Measurements from ENCODE around the gene TIAM2. TPM values are rescaled to one million over a fixed set of nuclear protein-coding genes. Genes with fewer than 3 reads are reported as not detected.

The TIAM2 gene
- total and polyA plus RNA-seq, 9 of the 15 experiments (the other 6 are each of a cell fraction or from before 2014, with no cell fraction given): 0.73 to 6.5 (median 4.3) TPM

DNA sequence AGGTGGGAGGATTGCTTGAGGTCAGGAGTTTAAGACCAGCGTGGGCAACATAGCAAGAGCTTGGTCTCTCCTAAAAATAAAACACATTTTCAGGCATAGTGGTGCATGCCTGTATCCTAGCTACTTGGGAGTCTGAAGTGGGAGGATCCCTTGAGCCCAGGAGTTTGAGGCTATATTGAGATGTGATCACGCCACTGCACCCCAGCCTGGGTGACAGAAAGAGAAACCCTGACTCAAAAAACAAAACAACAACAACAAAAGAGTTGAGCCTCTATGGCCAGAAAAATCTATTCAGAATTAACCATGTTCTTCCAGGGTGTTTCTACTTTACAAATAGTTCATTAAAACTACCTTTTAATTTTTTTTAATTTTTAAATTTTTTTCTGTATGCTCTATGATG is 60.6 kb downstream of the TIAM2 start (continued):
- TF ChIP-seq, protein P1, sequence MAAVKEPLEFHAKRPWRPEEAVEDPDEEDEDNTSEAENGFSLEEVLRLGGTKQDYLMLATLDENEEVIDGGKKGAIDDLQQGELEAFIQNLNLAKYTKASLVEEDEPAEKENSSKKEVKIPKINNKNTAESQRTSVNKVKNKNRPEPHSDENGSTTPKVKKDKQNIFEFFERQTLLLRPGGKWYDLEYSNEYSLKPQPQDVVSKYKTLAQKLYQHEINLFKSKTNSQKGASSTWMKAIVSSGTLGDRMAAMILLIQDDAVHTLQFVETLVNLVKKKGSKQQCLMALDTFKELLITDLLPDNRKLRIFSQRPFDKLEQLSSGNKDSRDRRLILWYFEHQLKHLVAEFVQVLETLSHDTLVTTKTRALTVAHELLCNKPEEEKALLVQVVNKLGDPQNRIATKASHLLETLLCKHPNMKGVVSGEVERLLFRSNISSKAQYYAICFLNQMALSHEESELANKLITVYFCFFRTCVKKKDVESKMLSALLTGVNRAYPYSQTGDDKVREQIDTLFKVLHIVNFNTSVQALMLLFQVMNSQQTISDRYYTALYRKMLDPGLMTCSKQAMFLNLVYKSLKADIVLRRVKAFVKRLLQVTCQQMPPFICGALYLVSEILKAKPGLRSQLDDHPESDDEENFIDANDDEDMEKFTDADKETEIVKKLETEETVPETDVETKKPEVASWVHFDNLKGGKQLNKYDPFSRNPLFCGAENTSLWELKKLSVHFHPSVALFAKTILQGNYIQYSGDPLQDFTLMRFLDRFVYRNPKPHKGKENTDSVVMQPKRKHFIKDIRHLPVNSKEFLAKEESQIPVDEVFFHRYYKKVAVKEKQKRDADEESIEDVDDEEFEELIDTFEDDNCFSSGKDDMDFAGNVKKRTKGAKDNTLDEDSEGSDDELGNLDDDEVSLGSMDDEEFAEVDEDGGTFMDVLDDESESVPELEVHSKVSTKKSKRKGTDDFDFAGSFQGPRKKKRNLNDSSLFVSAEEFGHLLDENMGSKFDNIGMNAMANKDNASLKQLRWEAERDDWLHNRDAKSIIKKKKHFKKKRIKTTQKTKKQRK (IDR thresholded peaks at IDR 0.05; ENCODE audit: borderline replicate concordance, low read depth, low read length): no peak
- TF ChIP-seq ZNF384 (IDR thresholded peaks at IDR 0.05; ENCODE audit: low read depth, low read length): no peak
- TF ChIP-seq ZFP30 (CRISPR knock-in tag; IDR thresholded peaks at IDR 0.05; ENCODE audit: borderline replicate concordance): no peak
- no peak for TF ChIP-seq ZNF79 (CRISPR knock-in tag; IDR thresholded peaks at IDR 0.05; ENCODE audit: low read depth)
- TF ChIP-seq, protein P2, sequence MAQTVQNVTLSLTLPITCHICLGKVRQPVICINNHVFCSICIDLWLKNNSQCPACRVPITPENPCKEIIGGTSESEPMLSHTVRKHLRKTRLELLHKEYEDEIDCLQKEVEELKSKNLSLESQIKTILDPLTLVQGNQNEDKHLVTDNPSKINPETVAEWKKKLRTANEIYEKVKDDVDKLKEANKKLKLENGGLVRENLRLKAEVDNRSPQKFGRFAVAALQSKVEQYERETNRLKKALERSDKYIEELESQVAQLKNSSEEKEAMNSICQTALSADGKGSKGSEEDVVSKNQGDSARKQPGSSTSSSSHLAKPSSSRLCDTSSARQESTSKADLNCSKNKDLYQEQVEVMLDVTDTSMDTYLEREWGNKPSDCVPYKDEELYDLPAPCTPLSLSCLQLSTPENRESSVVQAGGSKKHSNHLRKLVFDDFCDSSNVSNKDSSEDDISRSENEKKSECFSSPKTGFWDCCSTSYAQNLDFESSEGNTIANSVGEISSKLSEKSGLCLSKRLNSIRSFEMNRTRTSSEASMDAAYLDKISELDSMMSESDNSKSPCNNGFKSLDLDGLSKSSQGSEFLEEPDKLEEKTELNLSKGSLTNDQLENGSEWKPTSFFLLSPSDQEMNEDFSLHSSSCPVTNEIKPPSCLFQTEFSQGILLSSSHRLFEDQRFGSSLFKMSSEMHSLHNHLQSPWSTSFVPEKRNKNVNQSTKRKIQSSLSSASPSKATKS (CRISPR knock-in tag; IDR thresholded peaks at IDR 0.05): no peak
- no peak for TF ChIP-seq HMGN3 (IDR thresholded peaks at IDR 0.05; ENCODE audit: borderline replicate concordance, extremely low read depth, insufficient read length, low read depth, low read length)
- no peak for TF ChIP-seq NEUROD1 (IDR thresholded peaks at IDR 0.05; ENCODE audit: borderline replicate concordance, low read depth, low read length, partially characterized antibody)
- TF ChIP-seq ZNF174 (CRISPR knock-in tag; IDR thresholded peaks at IDR 0.05): no peak
- TF ChIP-seq ASH1L (IDR thresholded peaks at IDR 0.05; ENCODE audit: borderline replicate concordance, low read depth, partially characterized antibody): no peak
- TF ChIP-seq, protein P3, sequence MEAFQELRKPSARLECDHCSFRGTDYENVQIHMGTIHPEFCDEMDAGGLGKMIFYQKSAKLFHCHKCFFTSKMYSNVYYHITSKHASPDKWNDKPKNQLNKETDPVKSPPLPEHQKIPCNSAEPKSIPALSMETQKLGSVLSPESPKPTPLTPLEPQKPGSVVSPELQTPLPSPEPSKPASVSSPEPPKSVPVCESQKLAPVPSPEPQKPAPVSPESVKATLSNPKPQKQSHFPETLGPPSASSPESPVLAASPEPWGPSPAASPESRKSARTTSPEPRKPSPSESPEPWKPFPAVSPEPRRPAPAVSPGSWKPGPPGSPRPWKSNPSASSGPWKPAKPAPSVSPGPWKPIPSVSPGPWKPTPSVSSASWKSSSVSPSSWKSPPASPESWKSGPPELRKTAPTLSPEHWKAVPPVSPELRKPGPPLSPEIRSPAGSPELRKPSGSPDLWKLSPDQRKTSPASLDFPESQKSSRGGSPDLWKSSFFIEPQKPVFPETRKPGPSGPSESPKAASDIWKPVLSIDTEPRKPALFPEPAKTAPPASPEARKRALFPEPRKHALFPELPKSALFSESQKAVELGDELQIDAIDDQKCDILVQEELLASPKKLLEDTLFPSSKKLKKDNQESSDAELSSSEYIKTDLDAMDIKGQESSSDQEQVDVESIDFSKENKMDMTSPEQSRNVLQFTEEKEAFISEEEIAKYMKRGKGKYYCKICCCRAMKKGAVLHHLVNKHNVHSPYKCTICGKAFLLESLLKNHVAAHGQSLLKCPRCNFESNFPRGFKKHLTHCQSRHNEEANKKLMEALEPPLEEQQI (IDR thresholded peaks at IDR 0.05): no peak
- no peak for TF ChIP-seq SLC30A9 (CRISPR knock-in tag; IDR thresholded peaks at IDR 0.05)

Data from K562 (cell line).